ENCODE measurements around the gene IPPK. TPM values are rescaled to one million over a fixed set of nuclear protein-coding genes. Genes with fewer than 3 reads are reported as not detected.
A peak's percentile ranks its signal among the peaks of the same experiment; 100 is the strongest.

Gene IPPK
- total RNA-seq, 1 experiment from 2014 or later, result 15.4 TPM

- TF ChIP-seq REST (IDR thresholded peaks at IDR 0.05; ENCODE audit: low read depth) (no peak), SP1 (IDR thresholded peaks at IDR 0.05; ENCODE audit: low read depth) (peak; percentile 72), ZNF274 (IDR thresholded peaks at IDR 0.05; ENCODE audit: low read depth, low read length) (no peak), SIN3A (IDR thresholded peaks at IDR 0.05; ENCODE audit: low read depth) (peak; percentile 84), YY1 (IDR thresholded peaks at IDR 0.05; ENCODE audit: extremely low read depth, insufficient replicate concordance, low read depth, low read length) (peak; percentile 100)
Measured at GRCh38 chr9:92669890-92670708, at the start of gene IPPK (continued).

DNA sequence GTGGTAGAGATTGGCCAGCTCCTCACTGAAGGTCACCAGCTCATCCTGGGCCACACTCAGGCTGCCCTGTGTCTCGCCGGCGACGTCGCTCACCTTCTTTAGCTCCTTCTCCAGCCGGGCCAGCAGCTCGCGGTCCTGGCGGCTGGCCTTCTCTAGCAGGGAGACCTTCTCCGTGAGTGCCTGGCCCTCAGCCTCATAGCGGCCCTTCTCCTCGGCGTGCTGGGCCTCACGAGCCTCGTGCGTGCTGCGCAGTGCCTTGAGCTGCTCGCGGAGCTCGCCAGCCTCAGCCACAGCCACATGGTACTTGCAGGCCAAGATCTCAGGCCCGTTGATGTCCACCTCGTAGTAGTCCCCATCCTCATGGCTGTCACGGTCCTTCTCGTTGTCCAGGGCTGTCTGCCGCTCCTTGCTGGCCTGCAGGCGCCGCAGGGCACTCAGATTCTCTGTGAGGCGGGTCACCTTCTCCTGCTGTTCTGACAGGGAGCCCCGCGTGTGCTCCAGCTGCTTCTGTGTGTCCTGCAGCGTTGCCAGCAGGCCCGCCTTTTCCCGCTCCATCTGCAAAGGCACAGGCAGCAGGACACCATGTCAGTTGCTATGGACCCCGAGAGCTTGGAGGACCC is 49.2 kb upstream of the IPPK start:
- TF ChIP-seq ELF1 (IDR thresholded peaks at IDR 0.05; ENCODE audit: borderline replicate concordance, low read depth) (no peak), CEBPB (IDR thresholded peaks at IDR 0.05; ENCODE audit: low read depth) (no peak), RAD21 (IDR thresholded peaks at IDR 0.05; ENCODE audit: low read depth) (no peak), CBX3 (IDR thresholded peaks at IDR 0.05; ENCODE audit: low read depth) (no peak), ZFX (IDR thresholded peaks at IDR 0.05) (no peak), POLR2A (IDR thresholded peaks at IDR 0.05; ENCODE audit: borderline replicate concordance, extremely low read depth, insufficient read depth, insufficient read length) (no peak), EGR1 (IDR thresholded peaks at IDR 0.05; ENCODE audit: low read depth) (no peak), SIN3A (IDR thresholded peaks at IDR 0.05; ENCODE audit: low read depth) (no peak)
- TF ChIP-seq, protein P1, sequence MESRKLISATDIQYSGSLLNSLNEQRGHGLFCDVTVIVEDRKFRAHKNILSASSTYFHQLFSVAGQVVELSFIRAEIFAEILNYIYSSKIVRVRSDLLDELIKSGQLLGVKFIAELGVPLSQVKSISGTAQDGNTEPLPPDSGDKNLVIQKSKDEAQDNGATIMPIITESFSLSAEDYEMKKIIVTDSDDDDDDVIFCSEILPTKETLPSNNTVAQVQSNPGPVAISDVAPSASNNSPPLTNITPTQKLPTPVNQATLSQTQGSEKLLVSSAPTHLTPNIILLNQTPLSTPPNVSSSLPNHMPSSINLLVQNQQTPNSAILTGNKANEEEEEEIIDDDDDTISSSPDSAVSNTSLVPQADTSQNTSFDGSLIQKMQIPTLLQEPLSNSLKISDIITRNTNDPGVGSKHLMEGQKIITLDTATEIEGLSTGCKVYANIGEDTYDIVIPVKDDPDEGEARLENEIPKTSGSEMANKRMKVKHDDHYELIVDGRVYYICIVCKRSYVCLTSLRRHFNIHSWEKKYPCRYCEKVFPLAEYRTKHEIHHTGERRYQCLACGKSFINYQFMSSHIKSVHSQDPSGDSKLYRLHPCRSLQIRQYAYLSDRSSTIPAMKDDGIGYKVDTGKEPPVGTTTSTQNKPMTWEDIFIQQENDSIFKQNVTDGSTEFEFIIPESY (IDR thresholded peaks at IDR 0.05; ENCODE audit: extremely low read depth, insufficient replicate concordance, low read length), result no peak
- H3K36me3 ChIP-seq (ENCODE audit: control insufficient read depth in 1 of 2, insufficient read depth in 2 of 2, low read length in 2 of 2), result peaks cover 36 to 42% of the 10 kb centered on the region in 2 experiments; a peak in 3 of 4 replicates
- no peak overlapping the region for H3K27ac ChIP-seq (ENCODE audit: low read depth, low read length)

More for the DNA sequence above, 49.2 kb upstream of the IPPK start:
- Histone ChIP-seq H3K4me3 (replicated peaks in 1 of 2; ENCODE audit: low read depth in 1 of 2, low read length in 2 of 2) (no peak overlapping the region), H3K79me2 (ENCODE audit: insufficient read depth, low read length) (peaks cover 11% of the 10 kb centered on the region; the same call in 1 of the 2 replicates), H3K4me1 (ENCODE audit: control insufficient read depth in 1 of 2, insufficient read depth in 2 of 2, low read length in 2 of 2) (no peaks in the 10 kb centered on the region), H3K4me2 (ENCODE audit: low read length) (no peak overlapping the region), H3K9ac (ENCODE audit: low read length) (no peak overlapping the region), H3K27me3 (ENCODE audit: insufficient read depth, low read length) (no peaks in the 10 kb centered on the region), H3K9me3 (ENCODE audit: control insufficient read depth in 1 of 2, insufficient read depth in 1 of 2, low read depth in 1 of 2, low read length in 2 of 2) (no peaks in the 10 kb centered on the region), H3K9me2 (ENCODE audit: insufficient read depth) (no peaks in the 10 kb centered on the region), H4K20me1 (ENCODE audit: insufficient read depth) (peaks cover 3% of the 10 kb centered on the region; the same call in 1 of the 2 replicates), H2AFZ (ENCODE audit: low read depth, low read length, poor library complexity, severe bottlenecking) (no peak overlapping the region)
- DNase-seq (ENCODE audit: low read depth, low spot score) (no peak), ATAC-seq (no peak)
- ChIA-PET CTCF (no interaction called here), RAD21 (ENCODE audit: low non-redundant PET in 1 of 2, low total read pairs in 2 of 2, uncharacterized antibody in 2 of 2, unreplicated experiment in 2 of 2) (no interaction called here), POLR2A (no interaction called here)
- BruUV-seq (replicated peaks), result no TSS peak
- intact Hi-C loops (cut with micrococcal nuclease), result no loop called here

Data from HCT116 (cell line).